CD4-positive, alpha-beta T cell treated with Interleukin-4 for 1 hour (primary cell): ENCODE data around the gene TMEM79.
"Not testable (repeated sequence)": the region's sequence is repeated elsewhere in the genome, so short reads cannot be mapped to it uniquely, and the experiment has no call there.

Experiments used
- DNase-seq, 2 donors: peaks; one replicate each; pipeline ENCODE4 v3.0.0-alpha.2; 2020 to 2022

Gene TMEM79

DNA sequence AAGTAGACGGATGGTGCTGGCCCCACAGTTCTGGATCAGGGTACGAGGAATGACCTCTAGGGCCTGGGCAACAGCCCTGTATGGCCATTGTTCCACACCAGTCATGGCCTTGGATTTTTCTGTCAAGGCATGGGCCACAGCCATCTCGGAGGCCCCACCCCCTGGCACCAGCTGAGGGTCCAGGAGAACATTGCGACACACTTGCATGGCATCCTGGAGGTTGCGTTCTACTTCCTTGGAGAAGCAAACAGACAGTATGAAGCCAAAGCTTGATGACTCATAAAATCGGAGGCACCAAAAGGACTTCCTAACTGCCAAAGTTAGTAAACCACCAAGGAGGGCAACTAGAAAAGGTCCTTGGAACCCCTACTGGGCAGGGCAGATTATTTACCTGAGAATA lies 26.8 kb downstream of the TMEM79 start:
- DNase-seq, result no peak

DNA sequence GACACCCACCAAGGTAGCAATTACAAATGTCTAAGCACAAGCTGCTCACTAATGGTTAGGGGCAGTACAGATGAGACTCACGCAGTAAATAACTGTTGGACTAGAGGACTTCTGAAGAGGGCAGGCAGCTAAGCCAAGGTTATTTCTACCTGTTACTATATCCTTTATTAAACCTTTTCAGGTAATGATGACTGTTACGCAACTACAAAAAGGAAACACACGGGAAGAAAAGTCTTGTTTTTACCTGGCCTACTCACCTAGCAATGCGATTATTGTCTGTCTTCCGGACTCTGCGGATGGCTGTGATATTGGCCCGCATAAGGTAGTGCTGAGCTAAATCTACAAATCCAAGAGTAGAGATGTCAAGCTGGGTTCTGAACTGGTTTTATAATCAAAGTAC lies 32.8 kb downstream of the TMEM79 start:
- no peak for DNase-seq

- DNase-seq, result peak in 1 of 2 donors; percentile 45
Observed at GRCh38 chr1:156319664-156320063, 35.5 kb downstream of the TMEM79 start.

- DNase-seq, result no peak
Observed at GRCh38 chr1:156320560-156320959, 36.4 kb downstream of the TMEM79 start.

GRCh38 chr1:156323179-156323578 lies 39.1 kb downstream of the TMEM79 start:
- DNase-seq, result not testable (repeated sequence)

- DNase-seq, result peak in 1 of 2 donors; percentile 9
Observed at GRCh38 chr1:156336242-156336641, 52.1 kb downstream of the TMEM79 start.

DNA sequence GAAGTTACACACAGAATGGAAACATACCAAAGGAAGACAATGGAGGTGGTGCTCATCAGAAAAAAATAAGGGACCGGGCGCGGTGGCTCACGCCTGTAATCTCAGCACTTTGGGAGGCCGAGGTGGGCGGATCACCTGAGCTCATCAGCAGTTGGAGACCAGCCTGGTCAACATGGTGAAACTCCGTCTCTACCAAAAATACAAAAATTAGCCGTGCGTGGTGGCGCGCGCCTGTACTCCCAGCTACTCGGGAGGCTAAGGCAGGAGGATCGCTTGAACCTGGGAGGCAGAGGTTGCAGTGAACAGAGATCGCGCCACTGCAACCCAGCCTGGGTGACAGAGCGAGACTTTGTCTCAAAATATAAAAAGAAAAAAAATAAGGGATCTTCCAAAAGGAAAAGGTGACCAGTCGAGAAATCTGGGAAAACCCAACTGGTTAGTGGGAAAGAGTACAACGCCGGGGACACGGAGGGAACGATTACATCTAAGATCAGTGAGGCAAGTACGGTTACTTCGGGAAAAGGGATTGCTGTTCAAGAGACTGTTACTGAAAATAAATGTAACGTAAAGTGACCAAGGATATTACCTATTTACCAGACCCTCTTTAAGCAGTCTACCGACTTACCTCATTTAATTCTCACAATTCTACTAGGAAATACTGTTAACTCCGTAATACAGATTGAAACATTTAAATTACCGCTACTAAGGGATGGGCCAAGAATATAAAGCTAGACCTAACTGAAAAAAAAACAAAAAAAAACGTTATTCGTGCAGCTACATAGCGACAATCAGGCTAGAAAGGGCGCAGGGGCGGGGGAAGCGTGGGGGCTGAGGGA lies 53.1 kb downstream of the TMEM79 start:
- DNase-seq, result peak in 1 of 2 donors; percentile 1

GRCh38 chr1:156337888-156338179 lies 53.7 kb downstream of the TMEM79 start:
- no peak for DNase-seq

- DNase-seq, result peak; percentile 100
Observed at GRCh38 chr1:156338180-156338976, 54.3 kb downstream of the TMEM79 start, which contains the start of the genes CCT3 and TSACC. TSS of gene CCT3 (minus strand) at chr1:156338292. CDS start at chr1:156338184, 108 bp downstream. TSS of gene TSACC (plus strand) at chr1:156338526. CDS start at chr1:156339758, 1,232 bp downstream.
